ENCODE results near the gene CERS1. TPM values are rescaled to one million over a fixed set of nuclear protein-coding genes. Genes with fewer than 3 reads are reported as not detected.

CERS1 gene
- total RNA-seq, 2 experiments from 2014 or later, result not detected

DNA sequence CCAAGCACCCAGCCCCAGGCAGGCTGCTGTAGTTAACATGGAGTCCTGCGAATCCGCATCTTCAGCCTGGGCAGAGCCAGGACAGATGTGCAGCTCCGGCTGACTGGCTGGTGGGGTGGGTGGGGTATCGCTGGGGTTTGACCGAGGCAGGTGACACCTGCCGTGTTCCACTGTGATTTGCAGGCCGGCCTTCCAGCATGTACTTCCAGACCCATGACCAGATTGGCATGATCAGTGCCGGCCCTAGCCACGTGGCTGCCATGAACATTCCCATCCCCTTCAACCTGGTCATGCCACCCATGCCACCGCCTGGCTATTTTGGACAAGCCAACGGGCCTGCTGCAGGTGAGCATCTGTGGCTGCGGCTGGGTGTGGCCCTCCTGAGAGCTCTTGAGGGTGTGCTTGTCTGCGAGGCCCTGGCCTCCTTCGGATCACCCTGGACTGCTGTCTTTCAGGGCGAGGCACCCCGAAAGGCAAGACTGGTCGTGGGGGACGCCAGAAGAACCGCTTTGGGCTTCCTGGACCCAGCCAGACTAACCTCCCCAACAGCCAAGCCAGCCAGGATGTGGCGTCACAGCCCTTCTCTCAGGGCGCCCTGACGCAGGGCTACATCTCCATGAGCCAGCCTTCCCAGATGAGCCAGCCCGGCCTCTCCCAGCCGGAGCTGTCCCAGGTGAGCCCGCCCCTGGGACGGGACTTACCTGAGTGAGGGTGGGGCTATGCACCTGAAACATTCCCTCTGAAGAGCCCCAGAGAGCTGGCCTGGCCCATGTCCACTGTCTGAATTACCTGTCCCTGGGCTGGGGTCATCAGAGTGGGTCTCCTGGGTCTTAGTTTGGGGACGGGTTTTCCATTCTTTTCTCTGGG lies 30.6 kb downstream of the CERS1 start:
- Mint-ChIP-seq H3K4me3 (no peak overlapping the region), H3K27ac (no peak overlapping the region), H3K27me3 (ENCODE audit: low read depth) (no peaks in the 10 kb centered on the region)

GRCh38 chr19:18863843-18864362 lies 32.1 kb downstream of the CERS1 start:
- H3K9me3 Mint-ChIP-seq (ENCODE audit: insufficient read depth), result no peaks in the 10 kb centered on the region
- no peak overlapping the region for H3K27ac Mint-ChIP-seq
- H3K4me1 Mint-ChIP-seq (ENCODE audit: low read depth), result no peaks in the 10 kb centered on the region
- peaks cover 56% of the 10 kb centered on the region for H3K36me3 Mint-ChIP-seq (ENCODE audit: low read depth)
- no peak for ATAC-seq
- ChIA-PET CTCF (interaction anchor here (0.6 to 1.6 kb wide), 2 partner anchors 16 to 131 kb away, joined by 3 to 5 read pairs; no protein-coding TSS in a partner anchor), POLR2A (no interaction called here)
- no peak overlapping the region for H3K4me3 Mint-ChIP-seq
- no peak for DNase-seq
- no peaks in the 10 kb centered on the region for H3K27me3 Mint-ChIP-seq (ENCODE audit: low read depth)

More for the DNA sequence above, 30.6 kb downstream of the CERS1 start:
- ChIA-PET POLR2A (no interaction called here), CTCF (interaction anchor here (0.6 to 2.2 kb wide), 6 partner anchors 10 to 345 kb away, joined by 3 to 9 read pairs (median 3); partner anchors contain the start of genes COPE and DDX49)
- ATAC-seq, result no peak
- Mint-ChIP-seq H3K9me3 (ENCODE audit: insufficient read depth) (no peaks in the 10 kb centered on the region), H3K36me3 (ENCODE audit: low read depth) (peaks cover 51% of the 10 kb centered on the region), H3K4me1 (ENCODE audit: low read depth) (no peaks in the 10 kb centered on the region)
- DNase-seq, result no peak

DNA sequence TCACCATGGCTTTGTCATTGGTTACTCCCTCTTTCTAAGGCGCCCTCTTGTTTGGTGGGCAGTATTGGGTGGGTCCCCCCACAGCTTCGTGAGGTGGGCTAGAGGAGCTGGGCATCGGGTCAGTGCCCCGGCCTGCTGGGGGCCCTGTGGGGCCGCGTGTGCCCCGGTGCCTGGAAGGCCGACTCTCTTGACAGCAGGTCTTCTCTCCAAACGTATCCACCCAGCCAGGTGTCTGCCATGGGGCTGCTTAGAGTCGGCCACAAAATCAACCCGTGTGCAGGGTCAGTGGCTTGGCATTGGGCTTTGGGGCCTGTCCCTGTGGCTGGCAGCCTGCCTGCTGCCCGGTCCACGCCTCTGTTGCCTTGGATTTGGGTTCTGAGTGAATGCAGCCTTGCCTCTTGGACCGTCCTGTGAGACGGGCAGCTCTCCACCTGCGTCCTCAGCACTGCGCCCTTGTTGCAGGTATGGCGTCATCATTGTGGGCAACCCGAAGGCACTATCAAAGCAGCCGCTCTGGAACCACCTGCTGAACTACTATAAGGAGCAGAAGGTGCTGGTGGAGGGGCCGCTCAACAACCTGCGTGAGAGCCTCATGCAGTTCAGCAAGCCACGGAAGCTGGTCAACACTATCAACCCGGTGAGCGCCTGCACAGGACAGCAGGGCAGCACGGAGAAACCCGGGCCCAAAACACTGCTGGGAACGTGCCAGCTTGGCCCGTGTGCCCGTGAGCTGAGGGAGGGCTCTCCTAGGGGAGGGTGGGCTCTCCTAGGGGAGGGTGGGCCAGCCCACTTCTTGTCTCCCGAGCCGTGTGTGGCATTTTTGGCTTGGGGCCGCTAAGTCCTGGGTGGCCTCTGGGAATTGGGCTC lies 32.7 kb downstream of the CERS1 start:
- no peak for DNase-seq
- ATAC-seq, result no peak
- H3K4me3 Mint-ChIP-seq, result no peak overlapping the region
- H3K27ac Mint-ChIP-seq, result no peak overlapping the region
- H3K27me3 Mint-ChIP-seq (ENCODE audit: low read depth), result no peaks in the 10 kb centered on the region
- POLR2A ChIA-PET, result no interaction called here
- no peaks in the 10 kb centered on the region for H3K9me3 Mint-ChIP-seq (ENCODE audit: insufficient read depth)
- CTCF ChIA-PET, result interaction anchor here (1.6 kb wide), 1 partner anchor 16 kb away, joined by 5 read pairs; no protein-coding TSS in a partner anchor
- H3K4me1 Mint-ChIP-seq (ENCODE audit: low read depth), result no peaks in the 10 kb centered on the region
- H3K36me3 Mint-ChIP-seq (ENCODE audit: low read depth), result peaks cover 57% of the 10 kb centered on the region

DNA sequence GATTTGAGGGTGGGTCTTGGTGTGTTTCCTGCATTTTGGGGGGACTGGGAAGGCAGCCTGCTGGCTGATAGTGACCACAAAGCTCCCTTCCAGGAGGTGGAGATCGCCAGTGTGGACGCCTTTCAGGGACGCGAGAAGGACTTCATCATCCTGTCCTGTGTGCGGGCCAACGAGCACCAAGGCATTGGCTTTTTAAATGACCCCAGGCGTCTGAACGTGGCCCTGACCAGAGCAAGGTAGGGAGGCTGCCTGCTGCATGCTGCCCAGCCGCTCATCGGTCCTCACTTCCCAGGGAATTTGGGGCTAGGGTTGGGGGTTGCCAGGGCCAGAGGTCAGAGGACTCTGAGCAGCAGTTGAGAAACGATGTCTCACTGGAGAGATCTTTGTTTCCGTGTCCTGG lies 34.0 kb downstream of the CERS1 start:
- H3K27me3 Mint-ChIP-seq (ENCODE audit: low read depth), result no peaks in the 10 kb centered on the region
- H3K4me3 Mint-ChIP-seq, result no peak overlapping the region
- ChIA-PET POLR2A (no interaction called here), CTCF (no interaction called here)
- H3K36me3 Mint-ChIP-seq (ENCODE audit: low read depth), result peaks cover 57% of the 10 kb centered on the region
- H3K27ac Mint-ChIP-seq, result no peak overlapping the region
- H3K9me3 Mint-ChIP-seq (ENCODE audit: insufficient read depth), result no peaks in the 10 kb centered on the region
- ATAC-seq (no peak), DNase-seq (no peak)
- no peaks in the 10 kb centered on the region for H3K4me1 Mint-ChIP-seq (ENCODE audit: low read depth)

DNA sequence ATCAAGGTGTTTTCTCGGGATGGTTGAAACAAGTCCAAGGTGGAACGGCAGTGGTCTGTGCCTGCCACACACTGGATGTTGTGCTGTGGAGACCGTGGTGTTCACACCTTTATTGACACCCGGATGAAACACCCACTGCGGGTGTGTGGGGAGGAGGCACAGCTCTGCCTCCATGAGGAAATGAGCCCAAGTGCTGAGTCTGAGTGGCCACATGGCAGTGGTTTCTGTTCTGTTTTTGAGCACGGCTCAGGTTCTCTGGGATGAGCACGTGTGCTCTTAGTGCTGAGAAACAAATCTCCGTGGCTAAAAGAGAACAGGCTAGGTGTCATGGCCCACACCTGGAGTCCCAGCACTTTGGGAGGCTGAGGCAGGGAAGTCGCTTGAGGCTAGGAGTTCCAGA lies 34.7 kb downstream of the CERS1 start:
- Mint-ChIP-seq H3K9me3 (ENCODE audit: insufficient read depth) (no peaks in the 10 kb centered on the region), H3K4me1 (ENCODE audit: low read depth) (no peaks in the 10 kb centered on the region), H3K27ac (no peak overlapping the region), H3K4me3 (no peak overlapping the region), H3K27me3 (ENCODE audit: low read depth) (no peaks in the 10 kb centered on the region), H3K36me3 (ENCODE audit: low read depth) (peaks cover 59% of the 10 kb centered on the region)
- ChIA-PET POLR2A (no interaction called here), CTCF (no interaction called here)
- ATAC-seq, result no peak
- no peak for DNase-seq

DNA sequence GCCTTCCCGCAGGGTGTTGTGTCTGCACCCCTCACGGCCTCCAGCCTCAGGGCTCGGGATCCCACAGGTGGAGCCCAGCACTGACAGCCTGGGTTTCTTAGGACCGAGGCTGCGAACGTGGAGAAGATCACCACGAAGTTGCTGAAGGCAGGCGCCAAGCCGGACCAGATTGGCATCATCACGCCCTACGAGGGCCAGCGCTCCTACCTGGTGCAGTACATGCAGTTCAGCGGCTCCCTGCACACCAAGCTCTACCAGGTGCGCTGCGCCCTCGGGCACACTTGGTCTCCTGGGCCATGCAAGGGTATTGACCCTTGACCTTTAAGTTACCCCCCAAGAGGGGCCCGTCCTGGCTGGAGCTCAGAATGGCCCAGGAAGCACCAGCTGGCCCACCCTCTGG lies 35.2 kb downstream of the CERS1 start:
- ChIA-PET POLR2A (no interaction called here), CTCF (no interaction called here)
- no peak for ATAC-seq
- no peaks in the 10 kb centered on the region for H3K27me3 Mint-ChIP-seq (ENCODE audit: low read depth)
- H3K36me3 Mint-ChIP-seq (ENCODE audit: low read depth), result peaks cover 57% of the 10 kb centered on the region
- no peak for DNase-seq
- no peaks in the 10 kb centered on the region for H3K4me1 Mint-ChIP-seq (ENCODE audit: low read depth)
- no peak overlapping the region for H3K4me3 Mint-ChIP-seq
- no peaks in the 10 kb centered on the region for H3K9me3 Mint-ChIP-seq (ENCODE audit: insufficient read depth)
- H3K27ac Mint-ChIP-seq, result no peak overlapping the region

- H3K27me3 Mint-ChIP-seq (ENCODE audit: low read depth), result no peaks in the 10 kb centered on the region
- no peak overlapping the region for H3K4me3 Mint-ChIP-seq
- H3K36me3 Mint-ChIP-seq (ENCODE audit: low read depth), result peaks cover 58% of the 10 kb centered on the region
- no peaks in the 10 kb centered on the region for H3K9me3 Mint-ChIP-seq (ENCODE audit: insufficient read depth)
- ATAC-seq (no peak), DNase-seq (no peak)
- no peak overlapping the region for H3K27ac Mint-ChIP-seq
- no peaks in the 10 kb centered on the region for H3K4me1 Mint-ChIP-seq (ENCODE audit: low read depth)
- CTCF ChIA-PET, result interaction anchor here (3.3 kb wide), 1 partner anchor 13 kb away, joined by 13 read pairs; no protein-coding TSS in a partner anchor
- POLR2A ChIA-PET, result no interaction called here
Measured at GRCh38 chr19:18860302-18860700, 35.7 kb downstream of the CERS1 start.

- H3K9me3 Mint-ChIP-seq (ENCODE audit: insufficient read depth), result no peaks in the 10 kb centered on the region
- peaks cover 63% of the 10 kb centered on the region for H3K36me3 Mint-ChIP-seq (ENCODE audit: low read depth)
- DNase-seq (no peak), ATAC-seq (no peak)
- no peaks in the 10 kb centered on the region for H3K4me1 Mint-ChIP-seq (ENCODE audit: low read depth)
- no peak overlapping the region for H3K27ac Mint-ChIP-seq
- no peak overlapping the region for H3K4me3 Mint-ChIP-seq
- H3K27me3 Mint-ChIP-seq (ENCODE audit: low read depth), result no peaks in the 10 kb centered on the region
- ChIA-PET CTCF (interaction anchor here (3.3 kb wide), 1 partner anchor 12 kb away, joined by 13 read pairs; no protein-coding TSS in a partner anchor), POLR2A (no interaction called here)
Measured at GRCh38 chr19:18859676-18860301, 36.2 kb downstream of the CERS1 start.

DNA sequence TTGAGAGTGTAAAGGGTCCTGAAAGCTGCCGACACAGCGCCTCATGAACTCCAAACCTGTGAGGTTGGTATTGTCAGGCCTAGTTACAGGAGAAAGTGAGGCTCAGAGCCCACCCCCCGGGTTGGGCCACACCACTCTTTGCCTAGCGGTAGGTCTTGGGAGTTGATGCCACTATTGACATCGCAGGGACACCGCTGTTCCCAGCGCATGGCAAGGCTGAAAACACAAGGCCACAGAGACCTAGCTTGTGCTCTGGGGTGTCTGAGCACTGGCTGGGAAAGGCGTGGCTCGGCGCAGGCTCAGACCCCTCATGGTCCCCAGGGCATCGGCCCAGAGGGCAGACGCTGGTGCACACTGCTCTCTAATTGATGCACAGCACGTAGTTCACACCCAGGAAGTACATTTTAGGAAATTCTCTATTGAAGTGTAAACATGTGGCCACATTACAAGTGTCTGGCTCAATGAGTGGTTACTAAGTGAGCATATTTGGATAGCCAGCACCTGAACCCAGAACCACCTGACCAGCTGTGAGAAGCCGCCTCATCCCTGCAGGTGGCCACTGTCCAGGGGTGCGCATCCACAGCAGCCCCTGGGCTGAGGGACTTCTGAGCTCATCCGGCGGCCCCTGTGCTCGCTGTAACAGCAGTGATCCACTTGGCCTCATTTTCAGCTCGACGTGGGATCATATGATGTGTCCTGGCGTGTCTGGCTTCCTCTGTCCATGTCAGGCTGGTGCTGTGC lies 36.9 kb downstream of the CERS1 start:
- Mint-ChIP-seq H3K9me3 (ENCODE audit: insufficient read depth) (no peaks in the 10 kb centered on the region), H3K27me3 (ENCODE audit: low read depth) (no peaks in the 10 kb centered on the region), H3K27ac (no peak overlapping the region), H3K36me3 (ENCODE audit: low read depth) (peaks cover 65% of the 10 kb centered on the region), H3K4me3 (no peak overlapping the region), H3K4me1 (ENCODE audit: low read depth) (no peaks in the 10 kb centered on the region)
- ATAC-seq (no peak), DNase-seq (no peak)
- ChIA-PET POLR2A (no interaction called here), CTCF (interaction anchor here (1.6 to 3.3 kb wide), 2 partner anchors 8 to 12 kb away, joined by 6 to 13 read pairs; no protein-coding TSS in a partner anchor)

DNA sequence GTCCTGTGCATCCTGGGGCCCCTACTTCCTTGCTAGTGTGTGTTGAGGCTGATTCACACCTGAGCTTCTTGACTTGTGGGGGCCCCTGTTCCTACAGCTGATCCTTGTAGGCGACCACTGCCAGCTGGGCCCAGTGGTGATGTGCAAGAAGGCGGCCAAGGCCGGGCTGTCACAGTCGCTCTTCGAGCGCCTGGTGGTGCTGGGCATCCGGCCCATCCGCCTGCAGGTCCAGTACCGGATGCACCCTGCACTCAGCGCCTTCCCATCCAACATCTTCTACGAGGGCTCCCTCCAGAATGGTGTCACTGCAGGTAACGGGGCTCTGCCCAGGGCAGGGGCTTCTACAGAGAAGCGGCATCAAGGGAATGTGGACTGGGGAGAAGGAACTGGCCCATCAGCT lies 38.7 kb downstream of the CERS1 start:
- POLR2A ChIA-PET, result no interaction called here
- Mint-ChIP-seq H3K27me3 (ENCODE audit: low read depth) (no peaks in the 10 kb centered on the region), H3K4me3 (no peak overlapping the region), H3K36me3 (ENCODE audit: low read depth) (peaks cover 68% of the 10 kb centered on the region), H3K27ac (no peak overlapping the region), H3K9me3 (ENCODE audit: insufficient read depth) (no peaks in the 10 kb centered on the region), H3K4me1 (ENCODE audit: low read depth) (no peaks in the 10 kb centered on the region)
- no peak for DNase-seq
- CTCF ChIA-PET, result interaction anchor here (3.3 kb wide), 1 partner anchor 10 kb away, joined by 13 read pairs; no protein-coding TSS in a partner anchor
- ATAC-seq, result no peak
